ENCODE data around the gene PHGDH. TPM values are rescaled to one million over a fixed set of nuclear protein-coding genes. Genes with fewer than 3 reads are reported as not detected.

The PHGDH gene
- total RNA-seq, 1 donor from 2014 or later: 371 TPM

DNA sequence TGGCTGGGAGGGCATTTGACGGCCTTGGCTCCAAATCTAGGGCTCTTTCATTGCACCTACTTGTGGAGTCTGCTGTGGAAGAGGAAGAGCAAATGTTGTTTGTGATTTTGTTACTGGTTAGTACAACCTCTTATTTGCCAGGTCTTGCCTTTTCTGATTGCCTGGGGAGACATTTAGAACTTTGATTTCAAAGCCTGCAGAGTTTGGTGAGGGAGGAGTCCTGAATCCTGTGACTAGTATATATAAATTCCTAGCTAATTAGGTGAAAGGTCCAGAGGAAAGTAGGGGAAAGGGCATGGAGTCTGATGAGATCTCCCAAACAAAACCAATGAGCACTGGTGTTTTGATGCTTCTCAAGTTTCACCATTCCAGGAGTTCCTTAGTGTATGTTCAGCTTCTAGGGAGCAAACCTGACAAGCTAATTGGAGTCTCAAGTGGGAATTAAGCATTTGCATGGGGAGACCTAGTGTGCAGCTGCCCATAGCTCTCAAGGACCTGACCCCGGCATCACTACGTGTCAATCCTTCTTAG, 62.0 kb downstream of the PHGDH start:
- Mint-ChIP-seq H3K4me1 (ENCODE audit: low read depth, unreplicated experiment) (peaks cover 8% of the 10 kb centered on the region), H3K27me3 (ENCODE audit: low read depth, unreplicated experiment) (peaks cover 2% of the 10 kb centered on the region), H3K4me3 (ENCODE audit: unreplicated experiment) (no peak overlapping the region), H3K27ac (ENCODE audit: unreplicated experiment) (no peak overlapping the region), H3K9me3 (ENCODE audit: unreplicated experiment) (no peaks in the 10 kb centered on the region), H3K36me3 (ENCODE audit: low read depth, unreplicated experiment) (no peaks in the 10 kb centered on the region)
- Histone ChIP-seq H3K4me1 (ENCODE audit: insufficient read depth, low read length) (no peaks in the 10 kb centered on the region), H3K79me2 (ENCODE audit: insufficient read depth, low read length) (no peaks in the 10 kb centered on the region), H3K27ac (ENCODE audit: low read depth, low read length) (no peak overlapping the region), H3K4me2 (ENCODE audit: low read length) (no peak overlapping the region), H3K4me3 (ENCODE audit: insufficient read depth, low read depth, low read length) (no peak overlapping the region), H3K27me3 (ENCODE audit: insufficient read depth, low read length) (peaks cover 12% of the 10 kb centered on the region), H3K9ac (ENCODE audit: low read length) (no peak overlapping the region), H4K20me1 (ENCODE audit: insufficient read depth, low read length) (no peaks in the 10 kb centered on the region), H2AFZ (ENCODE audit: low read depth, low read length) (no peak overlapping the region), H3K36me3 (ENCODE audit: insufficient read depth, low read length) (no peaks in the 10 kb centered on the region), H3K9me3 (ENCODE audit: insufficient read depth, low read depth, low read length) (no peaks in the 10 kb centered on the region)
- TF ChIP-seq CTCF (IDR thresholded peaks at IDR 0.05; ENCODE audit: insufficient read depth, low read depth, low read length): no peak
- no peak for TF ChIP-seq EZH2 (IDR thresholded peaks at IDR 0.05; ENCODE audit: insufficient read depth, low read length)
- FAIRE-seq (peak; percentile 23), DNase-seq (ENCODE audit: low read depth) (peak; percentile 27)

DNA sequence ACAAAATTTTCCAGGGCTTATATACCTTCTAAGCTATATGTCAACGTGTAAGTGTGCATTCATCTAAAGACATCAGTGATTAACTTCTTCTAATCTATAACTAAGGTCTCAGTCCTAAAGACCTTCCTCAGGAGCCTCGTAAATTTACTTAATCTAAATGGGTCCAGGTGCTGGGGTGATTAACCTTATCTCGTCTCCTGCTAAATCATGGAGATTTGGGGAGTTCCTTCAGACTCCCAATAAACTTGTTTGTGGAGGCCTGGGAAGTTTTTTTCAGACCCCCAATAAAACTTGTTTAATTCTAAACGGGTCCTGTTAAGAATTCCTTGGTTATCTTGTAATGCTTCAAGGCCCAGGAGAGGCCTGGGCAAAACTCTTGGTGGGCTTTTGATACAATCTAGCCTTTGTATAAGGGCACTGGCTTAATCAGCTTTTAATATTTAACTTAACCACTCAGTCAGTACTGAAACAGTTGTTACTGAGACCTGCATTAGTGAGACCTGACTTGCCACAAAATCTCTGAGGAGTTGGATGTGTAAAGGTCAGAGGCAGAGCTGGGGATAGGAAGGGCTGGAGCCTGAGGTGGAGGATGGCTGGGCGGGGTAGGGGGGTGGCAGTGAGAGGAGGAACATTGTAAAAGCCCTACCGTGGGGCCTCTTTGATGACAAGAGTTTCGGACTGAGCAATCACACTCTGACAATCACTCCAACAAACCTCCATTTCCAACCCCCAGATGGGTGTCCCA, 63.2 kb downstream of the PHGDH start:
- Histone ChIP-seq H3K79me2 (ENCODE audit: insufficient read depth, low read length) (no peaks in the 10 kb centered on the region), H3K9me3 (ENCODE audit: insufficient read depth, low read depth, low read length) (no peaks in the 10 kb centered on the region), H4K20me1 (ENCODE audit: insufficient read depth, low read length) (no peaks in the 10 kb centered on the region), H3K27ac (ENCODE audit: low read depth, low read length) (no peak overlapping the region), H3K36me3 (ENCODE audit: insufficient read depth, low read length) (no peaks in the 10 kb centered on the region), H2AFZ (ENCODE audit: low read depth, low read length) (no peak overlapping the region), H3K27me3 (ENCODE audit: insufficient read depth, low read length) (peaks cover 6% of the 10 kb centered on the region), H3K9ac (ENCODE audit: low read length) (no peak overlapping the region), H3K4me3 (ENCODE audit: insufficient read depth, low read depth, low read length) (no peak overlapping the region), H3K4me2 (ENCODE audit: low read length) (no peak overlapping the region), H3K4me1 (ENCODE audit: insufficient read depth, low read length) (no peaks in the 10 kb centered on the region)
- H3K36me3 Mint-ChIP-seq (ENCODE audit: low read depth, unreplicated experiment): no peaks in the 10 kb centered on the region
- H3K4me1 Mint-ChIP-seq (ENCODE audit: low read depth, unreplicated experiment): peaks cover 14% of the 10 kb centered on the region
- H3K27me3 Mint-ChIP-seq (ENCODE audit: low read depth, unreplicated experiment): no peaks in the 10 kb centered on the region
- no peak for TF ChIP-seq CTCF (IDR thresholded peaks at IDR 0.05; ENCODE audit: insufficient read depth, low read depth, low read length)
- no peak for TF ChIP-seq EZH2 (IDR thresholded peaks at IDR 0.05; ENCODE audit: insufficient read depth, low read length)
- FAIRE-seq: no peak
- no peaks in the 10 kb centered on the region for H3K9me3 Mint-ChIP-seq (ENCODE audit: unreplicated experiment)
- no peak for DNase-seq (ENCODE audit: low read depth)
- no peak overlapping the region for H3K27ac Mint-ChIP-seq (ENCODE audit: unreplicated experiment)
- no peak overlapping the region for H3K4me3 Mint-ChIP-seq (ENCODE audit: unreplicated experiment)

DNA sequence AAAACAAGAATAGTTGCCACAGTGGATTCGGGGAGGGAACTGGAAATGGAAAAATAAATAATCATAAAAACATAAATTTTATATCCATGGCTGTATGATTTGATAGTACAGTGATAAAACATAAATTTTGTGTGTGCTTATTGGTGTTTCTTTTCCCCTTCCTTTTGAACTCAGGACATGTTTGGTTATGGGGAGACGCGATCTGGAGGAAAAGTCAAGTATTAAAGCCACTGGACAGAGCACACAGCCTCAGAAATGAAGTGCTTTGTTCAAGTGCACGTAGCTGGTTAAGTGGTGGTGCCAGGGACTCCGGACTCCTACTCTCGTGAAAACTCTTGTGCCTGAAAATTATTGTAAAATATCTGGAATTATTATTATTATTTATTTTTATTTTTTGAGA, 66.6 kb downstream of the PHGDH start:
- no peak overlapping the region for H3K27ac Mint-ChIP-seq (ENCODE audit: unreplicated experiment)
- H3K36me3 Mint-ChIP-seq (ENCODE audit: low read depth, unreplicated experiment): no peaks in the 10 kb centered on the region
- Histone ChIP-seq H3K4me3 (ENCODE audit: insufficient read depth, low read depth, low read length) (no peak overlapping the region), H4K20me1 (ENCODE audit: insufficient read depth, low read length) (no peaks in the 10 kb centered on the region), H3K36me3 (ENCODE audit: insufficient read depth, low read length) (no peaks in the 10 kb centered on the region), H2AFZ (ENCODE audit: low read depth, low read length) (no peak overlapping the region), H3K27me3 (ENCODE audit: insufficient read depth, low read length) (peaks cover 11% of the 10 kb centered on the region), H3K27ac (ENCODE audit: low read depth, low read length) (no peak overlapping the region), H3K4me1 (ENCODE audit: insufficient read depth, low read length) (no peaks in the 10 kb centered on the region), H3K79me2 (ENCODE audit: insufficient read depth, low read length) (no peaks in the 10 kb centered on the region), H3K9me3 (ENCODE audit: insufficient read depth, low read depth, low read length) (no peaks in the 10 kb centered on the region), H3K9ac (ENCODE audit: low read length) (no peak overlapping the region), H3K4me2 (ENCODE audit: low read length) (no peak overlapping the region)
- TF ChIP-seq CTCF (IDR thresholded peaks at IDR 0.05; ENCODE audit: insufficient read depth, low read depth, low read length): no peak
- no peak for TF ChIP-seq EZH2 (IDR thresholded peaks at IDR 0.05; ENCODE audit: insufficient read depth, low read length)
- H3K27me3 Mint-ChIP-seq (ENCODE audit: low read depth, unreplicated experiment): peaks cover 6% of the 10 kb centered on the region
- H3K4me3 Mint-ChIP-seq (ENCODE audit: unreplicated experiment): no peak overlapping the region
- no peak for FAIRE-seq
- peaks cover 14% of the 10 kb centered on the region for H3K4me1 Mint-ChIP-seq (ENCODE audit: low read depth, unreplicated experiment)
- H3K9me3 Mint-ChIP-seq (ENCODE audit: unreplicated experiment): no peaks in the 10 kb centered on the region
- DNase-seq (ENCODE audit: low read depth): no peak

Measured in astrocyte (in vitro differentiated cells and primary cell).